Fibroblast of skin of left biceps (primary cell): ENCODE measurements around the gene ENKD1.

Experiments
- DNase-seq, 2 experiments: peaks; one replicate each; pipeline ENCODE4 v3.0.0-alpha.2; 2013; ENCODE audit warnings: low read depth in 2 of 2

Gene ENKD1

DNA sequence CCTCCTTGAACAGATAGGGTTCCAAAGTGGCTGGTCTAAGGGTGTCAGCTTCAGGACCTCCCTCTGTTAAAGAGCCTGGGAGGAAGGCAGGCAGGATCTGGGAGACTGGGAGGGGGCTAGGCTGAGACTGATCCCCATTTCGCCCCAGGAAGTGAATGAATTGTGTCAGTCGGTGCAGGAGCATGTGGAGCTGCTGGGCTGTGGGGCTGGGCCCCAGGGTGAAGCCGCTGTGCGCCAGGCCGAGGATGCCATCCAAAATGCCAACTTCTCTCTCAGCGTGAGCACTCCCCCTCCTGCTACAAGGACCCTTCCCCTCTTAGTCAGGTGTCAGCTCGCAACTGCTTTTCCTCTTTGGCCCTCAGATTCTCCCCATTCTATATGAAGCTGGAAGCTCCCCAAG lies 15.5 kb downstream of the ENKD1 start:
- DNase-seq: no peak

DNA sequence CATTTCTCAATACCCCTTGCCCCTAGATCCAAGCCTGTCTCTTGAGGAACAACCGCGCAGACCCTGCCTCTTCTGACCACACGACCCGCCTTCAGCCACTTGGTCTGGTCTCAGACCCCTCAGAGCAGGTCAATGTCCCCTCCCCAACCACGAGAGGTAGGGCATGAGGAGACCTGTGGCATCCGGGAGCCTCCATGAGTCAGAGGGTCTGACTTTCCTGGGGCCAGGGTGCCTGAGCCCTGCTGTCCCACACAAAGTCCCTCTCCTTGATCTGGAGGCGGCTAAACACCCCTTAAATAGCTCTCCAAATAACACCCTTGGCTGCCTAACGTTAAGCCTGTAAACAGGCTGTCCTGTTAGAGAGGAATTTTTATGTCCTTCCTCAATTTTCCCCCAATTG lies 16.5 kb downstream of the ENKD1 start:
- DNase-seq: no peak

DNA sequence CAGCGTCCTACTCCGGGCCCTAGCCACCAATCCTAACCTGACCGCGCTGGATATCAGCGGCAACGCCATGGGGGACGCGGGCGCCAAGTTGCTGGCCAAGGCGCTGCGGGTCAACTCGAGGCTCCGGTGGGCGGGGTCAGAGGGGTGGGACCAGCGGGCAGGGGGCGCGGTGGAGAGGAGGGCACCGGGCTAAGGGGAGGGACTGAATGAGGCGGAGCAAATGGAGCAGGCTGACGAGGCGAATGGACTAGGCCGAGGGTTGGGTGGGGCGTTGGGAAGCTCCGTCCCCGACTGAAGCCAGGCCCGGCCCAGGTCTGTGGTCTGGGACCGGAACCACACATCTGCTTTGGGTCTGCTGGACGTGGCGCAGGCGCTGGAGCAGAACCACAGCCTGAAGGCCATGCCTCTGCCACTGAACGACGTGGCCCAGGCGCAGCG lies 17.0 kb downstream of the ENKD1 start:
- DNase-seq: no peak

DNA sequence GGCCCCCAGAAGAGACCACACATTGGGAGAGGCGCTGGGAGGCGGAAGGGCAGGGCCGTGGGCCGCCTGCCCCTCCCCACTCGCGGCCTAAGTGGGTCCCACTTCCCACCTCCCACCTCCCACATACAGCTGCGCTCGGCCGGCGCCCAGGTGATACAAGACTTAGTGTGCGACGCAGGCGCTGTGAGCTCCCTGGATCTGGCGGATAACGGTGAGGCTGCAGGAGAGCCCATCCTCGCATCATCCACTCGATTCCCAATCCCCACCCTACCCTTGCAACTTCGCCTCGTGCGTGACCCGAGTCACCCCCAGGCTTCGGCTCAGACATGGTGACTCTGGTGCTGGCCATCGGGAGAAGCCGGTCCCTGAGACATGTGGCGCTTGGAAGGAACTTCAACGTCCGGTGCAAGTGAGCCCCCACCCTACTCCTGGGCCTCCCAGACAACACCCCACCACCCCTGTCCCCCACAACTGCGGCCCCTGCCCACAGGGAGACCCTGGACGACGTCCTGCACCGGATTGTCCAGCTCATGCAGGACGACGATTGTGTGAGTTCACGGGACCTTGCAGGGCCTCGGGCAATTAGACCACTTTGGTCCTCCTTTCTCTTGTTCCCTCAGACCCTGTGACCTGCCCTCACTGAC lies 17.7 kb downstream of the ENKD1 start:
- DNase-seq: no peak

DNA sequence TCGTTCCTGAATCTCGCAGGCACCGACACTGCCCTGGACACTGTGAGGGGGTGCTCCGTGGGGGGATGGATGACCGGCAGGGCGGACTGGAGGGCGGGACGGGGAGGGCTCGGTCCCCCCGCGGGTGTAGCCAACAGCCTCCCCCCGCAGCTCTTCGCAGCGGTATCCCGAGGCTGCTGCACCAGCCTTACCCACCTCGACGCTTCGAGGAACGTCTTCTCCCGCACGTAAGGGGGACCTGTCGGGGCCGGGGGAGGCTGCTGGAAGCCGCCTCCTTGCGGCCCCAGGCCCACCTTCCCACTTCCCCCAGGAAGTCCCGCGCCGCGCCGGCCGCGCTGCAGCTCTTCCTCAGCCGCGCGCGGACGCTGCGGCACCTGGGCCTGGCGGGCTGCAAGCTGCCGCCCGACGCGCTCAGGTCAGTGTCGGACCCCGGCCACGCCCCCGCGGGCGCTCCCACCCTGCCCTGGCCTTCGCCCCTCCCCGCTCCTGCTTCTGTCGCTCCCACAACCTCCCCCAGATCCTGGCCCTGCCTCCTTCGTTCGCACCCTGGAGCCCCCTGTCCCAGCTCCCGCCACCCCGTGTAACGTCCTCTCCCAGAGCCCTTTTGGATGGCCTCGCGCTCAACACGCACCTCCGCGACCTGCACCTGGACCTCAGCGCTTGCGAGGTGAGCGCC lies 18.3 kb downstream of the ENKD1 start:
- DNase-seq: no peak

DNA sequence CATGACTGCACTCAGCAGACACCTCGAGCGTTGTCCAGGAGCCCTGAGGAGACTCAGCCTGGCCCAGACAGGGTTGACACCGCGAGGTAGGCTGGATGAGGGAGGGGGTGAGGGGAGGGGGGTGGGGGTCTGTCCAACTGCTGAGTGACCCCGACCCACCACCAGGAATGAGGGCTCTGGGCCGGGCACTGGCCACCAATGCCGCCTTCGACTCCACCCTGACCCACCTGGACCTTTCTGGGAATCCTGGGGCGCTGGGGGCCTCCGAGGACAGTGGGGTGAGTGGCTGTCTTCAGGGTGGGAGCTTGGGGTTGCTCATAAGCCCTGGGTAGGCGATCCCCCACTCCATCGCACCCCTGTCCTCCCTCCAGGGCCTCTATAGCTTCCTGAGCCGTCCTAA lies 18.9 kb downstream of the ENKD1 start:
- DNase-seq: no peak

DNA sequence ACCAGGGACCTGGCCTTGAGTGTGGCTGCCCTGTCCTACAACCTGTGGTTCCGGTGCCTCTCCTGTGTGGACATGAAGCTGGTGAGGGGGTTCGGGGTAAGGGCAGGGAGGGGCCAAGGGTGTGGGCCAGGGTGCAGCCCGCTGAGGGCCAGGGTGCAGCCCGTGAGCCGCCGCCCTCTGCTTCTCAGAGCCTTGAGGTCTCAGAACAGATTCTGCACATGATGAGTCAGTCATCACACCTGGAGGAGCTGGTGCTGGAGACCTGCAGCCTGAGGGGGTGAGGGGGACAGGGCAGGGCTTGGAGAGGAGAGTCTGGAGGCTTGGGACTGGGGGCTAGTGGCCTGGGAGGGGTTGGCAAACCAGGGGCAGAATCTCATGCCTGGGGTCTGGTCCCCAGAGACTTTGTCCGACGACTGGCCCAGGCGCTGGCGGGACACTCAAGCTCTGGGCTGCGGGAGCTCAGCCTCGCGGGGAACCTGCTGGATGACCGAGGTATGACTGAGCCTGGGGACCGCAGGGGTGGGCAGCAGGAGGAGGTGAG lies 19.4 kb downstream of the ENKD1 start:
- DNase-seq: no peak

DNA sequence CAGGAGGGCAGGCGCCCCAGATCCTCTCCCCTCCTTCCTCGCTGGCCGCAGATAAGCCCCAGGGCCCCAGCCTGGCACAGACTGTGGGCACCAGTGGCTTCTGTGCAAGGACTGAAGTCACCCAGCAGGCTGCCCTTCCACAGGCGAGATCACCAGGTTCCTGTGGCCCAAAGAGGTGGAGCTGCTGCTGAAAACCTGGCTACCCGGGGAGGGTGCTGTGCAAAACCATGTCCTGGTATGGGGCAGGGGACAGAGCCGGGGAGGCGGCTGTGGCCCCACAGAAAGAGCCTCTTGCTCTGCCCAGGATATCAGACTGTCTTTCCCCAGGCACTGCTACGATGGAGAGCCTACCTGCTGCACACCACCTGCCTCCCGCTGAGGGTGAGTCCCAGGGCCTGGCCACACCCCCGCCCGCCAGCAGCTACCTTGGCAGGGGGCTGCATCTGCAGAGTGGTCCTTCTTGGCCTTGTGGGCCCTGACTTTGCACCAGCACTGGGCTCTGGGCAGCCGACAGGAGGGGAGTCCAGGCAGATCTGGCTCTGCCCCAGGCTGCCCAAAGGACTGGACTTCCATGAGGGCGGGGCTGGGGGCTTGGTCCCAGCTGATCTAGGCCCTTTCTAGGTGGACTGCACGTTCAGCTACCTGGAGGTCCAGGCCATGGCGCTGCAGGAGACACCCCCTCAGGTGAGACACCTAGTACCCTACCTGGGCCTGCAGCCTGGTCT lies 21.0 kb downstream of the ENKD1 start:
- no peak for DNase-seq

DNA sequence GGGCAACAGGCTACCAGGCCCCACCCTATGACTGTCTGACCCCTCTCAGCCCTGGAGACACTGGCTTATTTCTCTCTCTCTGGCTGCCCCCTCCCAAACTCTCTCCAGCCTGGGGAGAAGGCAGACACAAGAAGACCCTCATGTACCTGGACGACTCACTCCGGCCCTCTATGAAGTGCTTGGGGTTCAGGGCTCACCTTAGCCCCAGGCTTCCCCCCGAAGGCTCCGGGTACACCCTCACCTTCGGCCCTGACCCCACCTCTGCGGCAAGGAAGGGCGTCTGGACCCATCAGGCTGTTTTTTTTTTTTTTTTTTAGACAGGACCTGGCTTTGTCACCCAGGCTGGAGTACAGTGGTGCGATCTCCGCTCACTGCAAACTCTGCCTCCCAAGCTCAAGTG lies 22.5 kb downstream of the ENKD1 start:
- DNase-seq: no peak

DNA sequence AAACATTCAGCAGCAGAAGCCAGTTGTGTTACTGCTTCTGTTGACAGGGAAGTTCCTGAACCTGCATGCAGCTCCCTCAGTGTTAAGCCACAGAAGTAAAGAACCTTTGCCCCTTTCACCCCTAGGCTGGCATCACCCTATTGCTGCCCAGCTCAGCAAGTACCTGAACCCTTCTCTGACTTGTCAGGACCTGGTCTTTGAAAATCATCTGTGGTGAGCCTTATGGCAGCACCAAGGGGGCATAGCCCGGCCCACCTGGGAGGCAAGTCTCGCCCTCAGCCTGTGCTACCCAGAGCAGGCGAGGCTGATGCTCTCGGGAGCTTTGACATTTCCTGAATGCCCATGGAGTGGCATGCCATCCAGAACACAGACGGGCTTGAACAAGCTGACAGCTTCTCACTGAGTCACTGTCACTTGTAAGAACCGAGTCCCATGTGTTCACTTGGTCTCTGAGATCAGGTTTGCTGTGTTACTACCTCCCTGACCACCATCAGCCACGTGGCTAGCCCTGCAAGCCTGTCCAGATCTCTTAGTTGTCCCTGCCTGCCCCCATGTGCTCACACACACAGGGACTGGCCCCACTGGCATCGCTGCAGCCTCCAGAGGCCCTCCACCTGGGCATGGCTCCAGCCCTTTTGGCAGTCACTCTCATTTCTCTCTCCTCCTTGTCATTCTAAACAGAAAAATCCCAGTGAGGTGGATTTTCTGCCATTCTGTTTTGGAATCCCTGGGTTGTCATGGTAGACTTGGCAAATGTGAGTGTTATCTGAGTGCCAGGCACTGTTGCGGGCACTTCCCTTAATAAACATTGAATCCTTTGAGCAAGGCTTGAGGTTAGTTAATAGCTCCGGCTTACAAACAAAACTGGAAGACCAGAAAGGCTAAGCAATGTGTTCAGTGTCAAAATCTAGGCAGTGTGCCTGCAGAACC lies 24.5 kb downstream of the ENKD1 start:
- DNase-seq: no peak

DNA sequence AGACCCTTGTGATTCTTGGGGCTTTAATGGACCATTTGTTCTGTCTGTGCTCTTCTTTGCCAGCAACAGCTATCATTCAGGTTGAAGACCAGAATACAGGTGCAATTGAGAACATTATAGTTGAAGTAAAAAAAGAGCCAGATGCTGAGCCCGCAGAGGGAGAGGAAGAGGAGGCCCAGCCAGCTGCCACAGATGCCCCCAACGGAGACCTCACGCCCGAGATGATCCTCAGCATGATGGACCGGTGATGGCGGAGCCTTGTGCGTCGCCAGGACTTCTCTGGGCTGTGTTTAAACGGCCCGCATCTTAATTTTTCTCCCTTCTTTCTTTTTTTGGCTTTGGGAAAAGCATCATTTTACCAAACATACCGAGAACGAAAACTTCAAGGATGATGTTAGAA lies 28.9 kb downstream of the ENKD1 start:
- DNase-seq: no peak

DNA sequence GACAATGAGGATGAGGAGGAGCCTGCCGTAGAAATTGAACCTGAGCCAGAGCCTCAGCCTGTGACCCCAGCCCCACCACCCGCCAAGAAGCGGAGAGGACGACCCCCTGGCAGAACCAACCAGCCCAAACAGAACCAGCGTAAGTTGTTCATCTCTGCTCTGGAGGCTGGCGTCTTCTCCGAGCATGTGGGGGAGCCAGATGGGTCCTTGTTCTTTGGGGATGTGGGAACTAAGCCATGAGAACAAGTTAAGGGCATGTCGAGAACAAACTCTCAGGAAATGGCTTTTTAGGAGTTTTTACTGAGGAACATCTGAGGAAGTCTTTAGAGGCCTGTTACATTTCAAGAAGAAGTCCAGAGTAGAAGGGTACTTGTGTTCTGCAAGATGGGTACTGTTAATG lies 29.8 kb downstream of the ENKD1 start:
- no peak for DNase-seq

DNA sequence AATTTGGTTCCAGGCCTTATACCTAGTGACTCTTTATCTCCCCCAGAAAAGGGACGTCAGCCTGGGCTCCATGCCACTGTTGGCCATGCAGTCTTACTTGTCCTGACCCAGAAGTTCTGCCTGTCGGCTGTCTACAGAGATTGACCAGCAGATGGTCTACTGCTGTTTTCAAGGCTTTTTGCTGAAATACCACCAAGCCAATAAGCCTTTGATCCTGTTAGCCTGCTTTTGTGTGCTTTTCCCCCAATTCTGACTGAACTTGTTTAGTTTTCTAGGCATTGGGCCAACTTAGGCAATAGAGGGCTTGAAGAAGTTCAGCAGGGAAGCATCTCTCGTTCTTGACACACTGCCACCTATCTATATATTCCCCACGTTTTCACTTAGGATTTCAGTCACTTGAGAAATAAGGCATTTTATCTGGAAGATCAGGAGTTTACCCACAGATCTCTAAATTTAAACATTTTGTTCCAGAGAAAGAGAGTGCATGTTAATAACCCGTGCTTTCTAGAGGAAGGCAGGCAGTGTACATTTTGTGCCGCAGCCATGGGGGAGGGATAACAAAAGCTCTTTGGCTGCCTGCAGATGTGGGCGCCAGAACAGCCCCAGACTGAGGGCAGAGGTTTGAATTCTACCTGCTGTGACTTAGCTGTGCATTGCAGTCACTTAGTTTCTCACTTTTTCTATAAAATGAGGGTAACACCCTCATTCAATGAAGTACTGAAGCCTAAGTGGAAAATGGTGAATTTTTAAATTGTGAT lies 34.0 kb downstream of the ENKD1 start:
- DNase-seq: peak; percentile 24 to 25

DNA sequence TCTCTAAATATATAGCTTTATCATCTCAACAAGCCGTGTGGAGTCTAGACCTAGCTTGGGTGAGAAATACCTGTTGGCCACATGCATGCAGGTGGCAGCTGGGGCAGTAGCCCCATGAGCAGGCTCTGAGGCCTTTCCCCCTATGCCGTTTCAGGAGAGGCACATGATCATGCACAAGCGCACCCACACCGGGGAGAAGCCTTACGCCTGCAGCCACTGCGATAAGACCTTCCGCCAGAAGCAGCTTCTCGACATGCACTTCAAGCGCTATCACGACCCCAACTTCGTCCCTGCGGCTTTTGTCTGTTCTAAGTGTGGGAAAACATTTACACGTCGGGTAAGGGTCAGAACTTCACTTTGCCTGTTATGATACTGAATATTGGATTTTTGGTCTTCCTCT lies 38.3 kb downstream of the ENKD1 start:
- no peak for DNase-seq

DNA sequence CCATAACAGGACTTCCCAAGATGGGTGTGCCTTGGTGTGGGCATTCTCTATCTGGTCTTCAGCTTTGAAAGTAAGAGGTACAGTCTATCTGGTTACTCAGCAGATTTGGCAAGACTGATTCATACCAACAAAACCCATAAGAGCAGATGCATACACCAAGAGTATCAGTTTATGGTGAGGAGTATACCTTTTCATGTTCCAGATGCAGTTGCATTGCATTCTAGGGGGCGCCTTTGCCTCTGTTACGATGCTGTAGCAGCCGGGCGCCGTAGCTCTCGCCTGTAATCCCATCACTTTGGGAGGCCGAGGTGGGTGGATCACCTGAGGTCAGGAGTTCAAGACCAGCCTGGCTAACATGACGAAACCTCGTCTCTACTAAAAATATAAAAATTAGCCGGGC lies 52.7 kb downstream of the ENKD1 start:
- DNase-seq: no peak
